HCT116 (cell line): ENCODE measurements around the gene STAM. TPM values are rescaled to one million over a fixed set of nuclear protein-coding genes. Genes with fewer than 3 reads are reported as not detected.

Source experiments
- ATAC-seq: fragments of 200-7000 bp; cut with Tn5 transposase; 2 replicates; pipeline ENCODE4 v1.9.1; 2020; ENCODE audit warnings: mild to moderate bottlenecking, moderate library complexity
- BruUV-seq: library from RNA; stranded (reverse); fragments of 400-500 nt; replicated peaks from 2 replicates; lab custom pipeline; 2021; lab: Mats Ljungman, UMichigan
- CTCF ChIA-PET: fragments of 300-600 bp; sonication (Branson Sonifier 250); formaldehyde crosslinking; loops from one replicate; lab custom pipeline; 2021; ENCODE audit warnings: antibody characterized with exemption; lab: Charles Lee
- POLR2A ChIA-PET: fragments of 300-600, 350-600 bp; sonication (Branson Sonifier 250); formaldehyde crosslinking; loops from one replicate; lab custom pipeline; 2021; ENCODE audit warnings: antibody characterized with exemption; lab: Charles Lee
- RAD21 ChIA-PET, 2 experiments: fragments of 300-600 bp; sonication (Branson Sonifier 250); formaldehyde crosslinking; loops; one replicate each; lab custom pipeline; 2023; ENCODE audit warnings: low total read pairs in 2 of 2; ENCODE audit not compliant: uncharacterized antibody in 2 of 2, unreplicated experiment in 2 of 2, low non-redundant PET in 1 of 2; lab: Charles Lee
- DNase-seq: peaks from one replicate; pipeline ENCODE4 v3.0.0-alpha.2; 2010; ENCODE audit warnings: low read depth, low spot score
- H2AFZ ChIP-seq: fragments of 200-600 bp; shearing (Covaris generic), sonication (generic); 2 replicates; pipeline ENCODE4 v1.6.1; 2017; ENCODE audit warnings: low read depth, mixed run types, mixed read lengths, antibody characterized with exemption, low read length; ENCODE audit not compliant: poor library complexity, severe bottlenecking
- H3K27ac ChIP-seq: 2 replicates; pipeline ENCODE4 v1.5.1; 2012; ENCODE audit warnings: low read depth, low read length
- H3K27me3 ChIP-seq: fragments of 200-600 bp; sonication (generic); 2 replicates; pipeline ENCODE4 v1.6.1; 2016; ENCODE audit warnings: mixed run types, low read length, mixed read lengths; ENCODE audit not compliant: insufficient read depth
- H3K36me3 ChIP-seq, 2 experiments: fragments of 200-500 bp in 1 of 2; fragments of 200-600 bp in 1 of 2; sonication (Bioruptor generic) in 1 of 2; sonication (generic) in 1 of 2; 2 replicates each; pipeline versions ENCODE4 v1.5.1 to v1.6.1; 2014 to 2016; ENCODE audit warnings: low read length in 2 of 2, inconsistent platforms in 1 of 2, mixed read lengths in 1 of 2, mixed run types in 1 of 2; ENCODE audit not compliant: insufficient read depth in 2 of 2, control insufficient read depth in 1 of 2
- H3K4me1 ChIP-seq, 2 experiments: fragments of 200-600 bp in 1 of 2; sonication (generic) in 1 of 2; 2 replicates each; pipeline versions ENCODE4 v1.5.1 to v1.6.1; 2012 to 2017; ENCODE audit warnings: low read length in 2 of 2, inconsistent platforms in 1 of 2, mild to moderate bottlenecking in 1 of 2, mixed read lengths in 1 of 2, mixed run types in 1 of 2, moderate library complexity in 1 of 2; ENCODE audit not compliant: insufficient read depth in 2 of 2, control insufficient read depth in 1 of 2
- H3K4me2 ChIP-seq: fragments of 200-600 bp; sonication (generic); 2 replicates; pipeline ENCODE4 v1.6.1; 2017; ENCODE audit warnings: mixed run types, low read length, mixed read lengths
- H3K4me3 ChIP-seq, 2 experiments: fragments of 200-600 bp in 1 of 2; sonication (generic) in 1 of 2; replicated peaks in 1 of 2; 2 replicates each; pipeline ENCODE4 v1.5.1; 2011 to 2016; ENCODE audit warnings: low read length in 2 of 2, control low read depth in 1 of 2, low read depth in 1 of 2, mild to moderate bottlenecking in 1 of 2, mixed read lengths in 1 of 2, mixed run types in 1 of 2
- H3K79me2 ChIP-seq: fragments of 200-600 bp; sonication (generic); 2 replicates; pipeline ENCODE4 v1.6.1; 2017; ENCODE audit warnings: mild to moderate bottlenecking, mixed run types, low read length, moderate library complexity, mixed read lengths; ENCODE audit not compliant: insufficient read depth
- H3K9ac ChIP-seq: fragments of 200-600 bp; sonication (generic); 2 replicates; pipeline ENCODE4 v1.6.1; 2016; ENCODE audit warnings: low read length, mixed read lengths
- H3K9me2 ChIP-seq: fragments of 200-600 bp; sonication (generic), shearing (Covaris generic); 2 replicates; pipeline ENCODE4 v1.6.1; 2017; ENCODE audit warnings: mixed run types, mild to moderate bottlenecking, moderate library complexity; ENCODE audit not compliant: insufficient read depth
- H3K9me3 ChIP-seq, 2 experiments: fragments of 200-500 bp in 1 of 2; fragments of 200-600 bp in 1 of 2; sonication (Bioruptor generic) in 1 of 2; sonication (generic) in 1 of 2; 2 replicates each; pipeline ENCODE4 v1.6.1; 2014 to 2017; ENCODE audit warnings: low read length in 2 of 2, mixed read lengths in 2 of 2, inconsistent platforms in 1 of 2, low read depth in 1 of 2, mild to moderate bottlenecking in 1 of 2, mixed run types in 1 of 2, moderate library complexity in 1 of 2; ENCODE audit not compliant: control insufficient read depth in 1 of 2, insufficient read depth in 1 of 2
- H4K20me1 ChIP-seq: fragments of 200-600 bp; sonication (generic), shearing (Covaris generic); 2 replicates; pipeline ENCODE4 v1.6.1; 2017; ENCODE audit warnings: mixed run types, mild to moderate bottlenecking, moderate library complexity; ENCODE audit not compliant: insufficient read depth
- EGR1 ChIP-seq: IDR thresholded peaks from 2 replicates; pipeline ENCODE4 v1.6.1; 2012; ENCODE audit warnings: low read depth
- ELF1 ChIP-seq: IDR thresholded peaks from 2 replicates; pipeline ENCODE4 v1.6.1; 2012; ENCODE audit warnings: low read depth, borderline replicate concordance
- FOSL1 ChIP-seq: IDR thresholded peaks from 2 replicates; pipeline ENCODE4 v1.6.1; 2012; ENCODE audit warnings: low read depth
- JUND ChIP-seq: IDR thresholded peaks from 2 replicates; pipeline ENCODE4 v1.6.1; 2012
- YY1 ChIP-seq: IDR thresholded peaks from 2 replicates; pipeline ENCODE4 v1.6.1; 2011; ENCODE audit warnings: low read length, low read depth, moderate library complexity, mild to moderate bottlenecking; ENCODE audit not compliant: insufficient replicate concordance; ENCODE audit errors: extremely low read depth
- ZFX ChIP-seq: fragments of 450-650 bp; IDR thresholded peaks from 2 replicates; pipeline ENCODE4 v1.6.1; 2017
- intact Hi-C: fragments of 100-400 bp; cut with micrococcal nuclease; formaldehyde crosslinking; loops from 2 replicates; pipeline ENCODE4 v1.10.0; 2022
- total RNA-seq: library from RNA; stranded (reverse); gene quantifications from one replicate; pipeline ENCODE4 v1.2.1, GENCODE V29; 2021; ENCODE audit not compliant: unreplicated experiment
- TF ChIP-seq, protein P1 (sequence below): IDR thresholded peaks from 2 replicates; pipeline ENCODE4 v1.6.1; 2012
- TF ChIP-seq, protein P2 (sequence below): IDR thresholded peaks from 2 replicates; pipeline ENCODE4 v1.6.1; 2012; ENCODE audit warnings: low read depth

The STAM gene
- total RNA-seq, 1 experiment from 2014 or later = 23.0 TPM

DNA sequence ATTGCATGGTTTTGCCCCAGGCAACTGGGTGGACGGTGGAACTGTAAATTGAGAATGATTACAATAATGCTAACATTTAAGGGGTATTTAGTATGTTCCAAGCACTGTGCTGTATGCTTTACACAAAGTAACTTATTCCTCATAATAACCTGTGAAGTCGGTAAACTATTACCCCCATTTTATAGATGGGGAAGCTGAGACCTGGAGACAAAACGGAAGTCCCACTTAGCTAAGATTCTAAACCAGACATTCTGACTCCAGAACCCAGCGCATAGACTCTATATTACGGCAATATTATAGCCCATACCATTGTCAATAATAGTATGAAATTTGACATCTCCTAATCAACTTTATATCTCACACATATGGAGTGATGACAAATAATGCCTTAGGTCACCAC lies 68.1 kb downstream of the STAM start:
- H3K79me2 ChIP-seq = no peaks in the 10 kb centered on the region
- H3K4me3 ChIP-seq = no peak overlapping the region
- no peak overlapping the region for H2AFZ ChIP-seq
- ATAC-seq = no peak
- DNase-seq = no peak
- H3K9ac ChIP-seq = no peak overlapping the region
- POLR2A ChIA-PET = no interaction called here
- H3K4me1 ChIP-seq = no peaks in the 10 kb centered on the region
- RAD21 ChIA-PET = no interaction called here
- no peaks in the 10 kb centered on the region for H3K9me2 ChIP-seq
- no peaks in the 10 kb centered on the region for H3K27me3 ChIP-seq
- TF ChIP-seq EGR1 (no peak), ELF1 (no peak), FOSL1 (no peak), JUND (no peak), ZFX (no peak), YY1 (no peak)
- TF ChIP-seq, protein P1, sequence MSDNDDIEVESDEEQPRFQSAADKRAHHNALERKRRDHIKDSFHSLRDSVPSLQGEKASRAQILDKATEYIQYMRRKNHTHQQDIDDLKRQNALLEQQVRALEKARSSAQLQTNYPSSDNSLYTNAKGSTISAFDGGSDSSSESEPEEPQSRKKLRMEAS = no peak
- TF ChIP-seq, protein P2, sequence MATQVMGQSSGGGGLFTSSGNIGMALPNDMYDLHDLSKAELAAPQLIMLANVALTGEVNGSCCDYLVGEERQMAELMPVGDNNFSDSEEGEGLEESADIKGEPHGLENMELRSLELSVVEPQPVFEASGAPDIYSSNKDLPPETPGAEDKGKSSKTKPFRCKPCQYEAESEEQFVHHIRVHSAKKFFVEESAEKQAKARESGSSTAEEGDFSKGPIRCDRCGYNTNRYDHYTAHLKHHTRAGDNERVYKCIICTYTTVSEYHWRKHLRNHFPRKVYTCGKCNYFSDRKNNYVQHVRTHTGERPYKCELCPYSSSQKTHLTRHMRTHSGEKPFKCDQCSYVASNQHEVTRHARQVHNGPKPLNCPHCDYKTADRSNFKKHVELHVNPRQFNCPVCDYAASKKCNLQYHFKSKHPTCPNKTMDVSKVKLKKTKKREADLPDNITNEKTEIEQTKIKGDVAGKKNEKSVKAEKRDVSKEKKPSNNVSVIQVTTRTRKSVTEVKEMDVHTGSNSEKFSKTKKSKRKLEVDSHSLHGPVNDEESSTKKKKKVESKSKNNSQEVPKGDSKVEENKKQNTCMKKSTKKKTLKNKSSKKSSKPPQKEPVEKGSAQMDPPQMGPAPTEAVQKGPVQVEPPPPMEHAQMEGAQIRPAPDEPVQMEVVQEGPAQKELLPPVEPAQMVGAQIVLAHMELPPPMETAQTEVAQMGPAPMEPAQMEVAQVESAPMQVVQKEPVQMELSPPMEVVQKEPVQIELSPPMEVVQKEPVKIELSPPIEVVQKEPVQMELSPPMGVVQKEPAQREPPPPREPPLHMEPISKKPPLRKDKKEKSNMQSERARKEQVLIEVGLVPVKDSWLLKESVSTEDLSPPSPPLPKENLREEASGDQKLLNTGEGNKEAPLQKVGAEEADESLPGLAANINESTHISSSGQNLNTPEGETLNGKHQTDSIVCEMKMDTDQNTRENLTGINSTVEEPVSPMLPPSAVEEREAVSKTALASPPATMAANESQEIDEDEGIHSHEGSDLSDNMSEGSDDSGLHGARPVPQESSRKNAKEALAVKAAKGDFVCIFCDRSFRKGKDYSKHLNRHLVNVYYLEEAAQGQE = no peak
- BruUV-seq = no TSS peak
- H3K9me3 ChIP-seq = no peaks in the 10 kb centered on the region
- no peaks in the 10 kb centered on the region for H4K20me1 ChIP-seq
- H3K4me2 ChIP-seq = no peak overlapping the region
- peaks cover 9 to 14% of the 10 kb centered on the region in 2 experiments; a peak in 3 of 4 replicates for H3K36me3 ChIP-seq
- H3K27ac ChIP-seq = no peak overlapping the region
- CTCF ChIA-PET = no interaction called here
- intact Hi-C loops = no loop called here
